OCI-LY7 (cell line): ENCODE results near the gene TAPBPL. TPM values are rescaled to one million over a fixed set of nuclear protein-coding genes. Genes with fewer than 3 reads are reported as not detected.

Experiments
- total RNA-seq, 2 experiments: library from RNA; depleted of rRNA in 1 of 2; stranded (reverse); fragments of >200 nt in 1 of 2; shearing (Covaris generic) in 1 of 2; gene quantifications; 2 replicates each; pipeline ENCODE4 v1.2.3, GENCODE V29; 2014 to 2022

Gene TAPBPL
- total RNA-seq, 2 experiments from 2014 or later, result 23.7 to 25.5 TPM

Other genes with a start within 250 kb of the TAPBPL start
- not detected in 2 replicates for gene PLEKHG6, start 141.4 kb upstream of the TAPBPL start, total RNA-seq (2014; rRNA removed; shearing (Covaris generic))
- gene PLEKHG6, start 141.4 kb upstream of the TAPBPL start, total RNA-seq (2022), result not detected in 2 replicates
- 23.4 and 37.3 TPM in 2 replicates for gene TNFRSF1A, start 110.0 kb upstream of the TAPBPL start, total RNA-seq (2014; rRNA removed; shearing (Covaris generic))
- 50.9 and 55.7 TPM in 2 replicates for gene TNFRSF1A, start 110.0 kb upstream of the TAPBPL start, total RNA-seq (2022)
- 0.35 and 0.51 TPM in 2 replicates for gene SCNN1A, start 76.5 kb upstream of the TAPBPL start, total RNA-seq (2014; rRNA removed; shearing (Covaris generic))
- 1.0 and 1.3 TPM in 2 replicates for gene SCNN1A, start 76.5 kb upstream of the TAPBPL start, total RNA-seq (2022)
- not detected in 2 replicates for gene LTBR, start 67.9 kb upstream of the TAPBPL start, total RNA-seq (2014; rRNA removed; shearing (Covaris generic))
- gene LTBR, start 67.9 kb upstream of the TAPBPL start, total RNA-seq (2022), result not detected in 2 replicates
- 18.0 and 19.8 TPM in 2 replicates for gene CD27, start 7.1 kb upstream of the TAPBPL start, total RNA-seq (2014; rRNA removed; shearing (Covaris generic))
- 39.9 and 48.3 TPM in 2 replicates for gene CD27, start 7.1 kb upstream of the TAPBPL start, total RNA-seq (2022)
- 82.7 and 86.0 TPM in 2 replicates for gene VAMP1, start 18.6 kb downstream of the TAPBPL start, total RNA-seq (2014; rRNA removed; shearing (Covaris generic))
- gene VAMP1, start 18.6 kb downstream of the TAPBPL start, total RNA-seq (2022), result 46.9 and 51.6 TPM in 2 replicates
- gene MRPL51, start 41.2 kb downstream of the TAPBPL start, total RNA-seq (2014; rRNA removed; shearing (Covaris generic)), result 152 and 164 TPM in 2 replicates
- gene MRPL51, start 41.2 kb downstream of the TAPBPL start, total RNA-seq (2022), result 280 and 338 TPM in 2 replicates
- gene NCAPD2, start 42.1 kb downstream of the TAPBPL start, total RNA-seq (2014; rRNA removed; shearing (Covaris generic)), result 157 and 195 TPM in 2 replicates
- 225 and 267 TPM in 2 replicates for gene NCAPD2, start 42.1 kb downstream of the TAPBPL start, total RNA-seq (2022)
- 3,369 and 3,801 TPM in 2 replicates for gene GAPDH, start 82.5 kb downstream of the TAPBPL start, total RNA-seq (2014; rRNA removed; shearing (Covaris generic))
- 3,794 and 4,502 TPM in 2 replicates for gene GAPDH, start 82.5 kb downstream of the TAPBPL start, total RNA-seq (2022)
- 16.9 and 25.4 TPM in 2 replicates for gene IFFO1, start 104.0 kb downstream of the TAPBPL start, total RNA-seq (2014; rRNA removed; shearing (Covaris generic))
- 30.5 and 32.3 TPM in 2 replicates for gene IFFO1, start 104.0 kb downstream of the TAPBPL start, total RNA-seq (2022)
- 87.9 and 116 TPM in 2 replicates for gene NOP2, start 116.2 kb downstream of the TAPBPL start, total RNA-seq (2014; rRNA removed; shearing (Covaris generic))
- 86.5 and 100 TPM in 2 replicates for gene NOP2, start 116.2 kb downstream of the TAPBPL start, total RNA-seq (2022)
- gene CHD4, start 155.3 kb downstream of the TAPBPL start, total RNA-seq (2014; rRNA removed; shearing (Covaris generic)), result 287 and 319 TPM in 2 replicates
- gene CHD4, start 155.3 kb downstream of the TAPBPL start, total RNA-seq (2022), result 247 and 267 TPM in 2 replicates
- gene LPAR5, start 183.9 kb downstream of the TAPBPL start, total RNA-seq (2014; rRNA removed; shearing (Covaris generic)), result 7.7 and 14.4 TPM in 2 replicates
- gene LPAR5, start 183.9 kb downstream of the TAPBPL start, total RNA-seq (2022), result 25.3 and 25.6 TPM in 2 replicates
- gene ACRBP, start 195.4 kb downstream of the TAPBPL start, total RNA-seq (2014; rRNA removed; shearing (Covaris generic)), result 3.6 and 4.4 TPM in 2 replicates
- 9.3 and 9.4 TPM in 2 replicates for gene ACRBP, start 195.4 kb downstream of the TAPBPL start, total RNA-seq (2022)
- gene ING4, start 211.1 kb downstream of the TAPBPL start, total RNA-seq (2014; rRNA removed; shearing (Covaris generic)), result 27.1 and 38.1 TPM in 2 replicates
- gene ING4, start 211.1 kb downstream of the TAPBPL start, total RNA-seq (2022), result 30.8 and 37.0 TPM in 2 replicates
- 48.2 and 48.6 TPM in 2 replicates for gene ZNF384, start 237.3 kb downstream of the TAPBPL start, total RNA-seq (2014; rRNA removed; shearing (Covaris generic))
- gene ZNF384, start 237.3 kb downstream of the TAPBPL start, total RNA-seq (2022), result 95.5 and 109 TPM in 2 replicates
- 0.98 and 1.2 TPM in 2 replicates for gene PIANP, start 248.8 kb downstream of the TAPBPL start, total RNA-seq (2014; rRNA removed; shearing (Covaris generic))
- gene PIANP, start 248.8 kb downstream of the TAPBPL start, total RNA-seq (2022), result 15.2 and 15.4 TPM in 2 replicates